ENCODE results near the gene ZNF273.

ZNF273 gene

DNA sequence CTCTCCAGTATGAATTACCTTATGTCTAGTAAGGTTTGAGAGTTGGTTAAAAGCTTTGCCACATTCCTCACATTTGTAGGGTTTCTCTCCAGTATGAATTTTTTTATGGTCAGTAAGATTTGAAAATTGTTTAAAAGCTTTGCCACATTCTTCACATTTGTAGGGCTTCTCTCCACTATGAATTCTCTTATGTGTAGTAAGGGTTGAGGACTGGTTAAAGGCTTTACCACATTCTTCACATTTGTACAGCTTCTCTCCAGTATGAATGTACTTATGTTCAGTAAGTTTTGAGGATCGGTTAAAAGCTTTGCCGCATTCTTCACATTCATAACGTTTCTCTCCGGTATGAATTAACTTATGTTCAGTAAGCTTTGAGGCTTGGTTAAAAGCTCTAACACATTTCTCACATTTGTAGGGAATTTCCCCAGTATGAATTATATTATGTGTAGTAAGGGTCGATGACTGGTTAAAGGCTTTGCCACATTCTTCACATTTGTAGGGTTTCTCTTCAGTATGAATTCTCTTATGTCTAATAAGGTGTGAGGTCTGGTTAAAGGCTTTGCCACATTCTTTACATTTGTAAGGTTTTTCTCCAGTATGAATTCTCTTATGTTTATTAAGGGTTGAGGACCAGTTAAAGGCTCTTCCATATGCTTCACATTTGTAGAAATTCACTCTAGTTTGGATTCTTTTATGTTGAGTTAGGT, 75.6 kb downstream of the ZNF273 start:
- Histone ChIP-seq H3K9ac (ENCODE audit: low read length) (no peak overlapping the region), H3K79me1 (ENCODE audit: low read length) (no peaks in the 10 kb centered on the region), H2BK5ac (ENCODE audit: low read length) (no peak overlapping the region), H3K4me1 (ENCODE audit: control insufficient read depth, low read depth, low read length) (no peaks in the 10 kb centered on the region), H2BK120ac (ENCODE audit: low read depth, low read length) (no peak overlapping the region), H2BK15ac (replicated peaks; ENCODE audit: low read depth) (no peak overlapping the region), H4K5ac (ENCODE audit: low read length) (no peak overlapping the region), H3K4me2 (ENCODE audit: low read length) (no peak overlapping the region), H3K18ac (ENCODE audit: low read length) (no peak overlapping the region), H3K27ac (ENCODE audit: low read depth, low read length) (no peak overlapping the region), H3K27me3 (ENCODE audit: insufficient read depth, low read length, poor library complexity) (no peaks in the 10 kb centered on the region), H3K56ac (ENCODE audit: low read length) (no peak overlapping the region), H3K79me2 (ENCODE audit: control insufficient read depth, insufficient read depth, low read length) (no peaks in the 10 kb centered on the region), H4K8ac (ENCODE audit: low read depth, low read length) (no peak overlapping the region), H3K4me3 (ENCODE audit: low read length) (no peak overlapping the region), H2AK5ac (ENCODE audit: low read length) (no peak overlapping the region), H3K23ac (ENCODE audit: low read length) (no peak overlapping the region), H3K36me3 (ENCODE audit: control insufficient read depth, insufficient read depth, low read length) (no peaks in the 10 kb centered on the region), H3K4ac (ENCODE audit: low read depth, low read length) (no peak overlapping the region)
- no CpG with 5 or more reads among the region's 5 CpGs for WGBS (ENCODE audit: extremely low coverage, insufficient coverage, low lambda C conversion rate)
- DNase-seq: no peak
